Measurements from ENCODE around the gene FANCE. TPM values are rescaled to one million over a fixed set of nuclear protein-coding genes. Genes with fewer than 3 reads are reported as not detected.

FANCE gene
- total RNA-seq, 1 experiment from 2014 or later, result 6.9 TPM

- ChIA-PET POLR2A (ENCODE audit: unreplicated experiment) (no interaction called here), CTCF (no interaction called here)
- H3K27me3 ChIP-seq (ENCODE audit: insufficient read depth, low read depth), result no peaks in the 10 kb centered on the region
- H3K79me2 ChIP-seq (ENCODE audit: low read depth), result 0 out of 2 replicates have a peak, but pooled peaks cover 3% of the 10 kb centered on the region
- H3K4me1 ChIP-seq (replicated peaks; ENCODE audit: insufficient read depth), result 0 out of 2 replicates have a peak, but pooled peaks cover 3% of the 10 kb centered on the region
- TF ChIP-seq CTCF (conservative IDR thresholded peaks at IDR 0.05) (no peak), EZH2 (IDR thresholded peaks at IDR 0.05; ENCODE audit: low read depth) (no peak)
- BruUV-seq (replicated peaks), result no TSS peak
- intact Hi-C loops (cut with micrococcal nuclease; ENCODE audit: unreplicated experiment), result no loop called here
- H3K27ac ChIP-seq, result no peak overlapping the region
- no peaks in the 10 kb centered on the region for H3K9me3 ChIP-seq (ENCODE audit: insufficient read depth, low read depth)
- no peak overlapping the region for H3K4me2 ChIP-seq
- DNase-seq, result no peak
- no peaks in the 10 kb centered on the region for H3K9me2 ChIP-seq (ENCODE audit: insufficient read depth)
- peaks cover 28% of the 10 kb centered on the region for H3F3A ChIP-seq (ENCODE audit: insufficient read depth, low read depth)
- peaks cover 20% of the 10 kb centered on the region for H4K20me1 ChIP-seq (ENCODE audit: insufficient read depth)
- 0 out of 2 replicates have a peak, but pooled peaks cover 3% of the 10 kb centered on the region for H3K36me3 ChIP-seq (ENCODE audit: low read depth)
- H3K4me3 ChIP-seq, result no peak overlapping the region
- H2AFZ ChIP-seq, result no peak overlapping the region
Measured at GRCh38 chr6:35477028-35477427, 24.9 kb downstream of the FANCE start.

GRCh38 chr6:35477551-35478179 lies 25.5 kb downstream of the FANCE start:
- H3K4me2 ChIP-seq, result no peak overlapping the region
- H3K9me3 ChIP-seq (ENCODE audit: insufficient read depth, low read depth), result no peaks in the 10 kb centered on the region
- no peak overlapping the region for H3K27ac ChIP-seq
- no peak overlapping the region for H2AFZ ChIP-seq
- intact Hi-C loops (cut with micrococcal nuclease; ENCODE audit: unreplicated experiment), result no loop called here
- no peak for DNase-seq
- no peaks in the 10 kb centered on the region for H3K36me3 ChIP-seq (ENCODE audit: low read depth)
- H3F3A ChIP-seq (ENCODE audit: insufficient read depth, low read depth), result peaks cover 22% of the 10 kb centered on the region
- H3K27me3 ChIP-seq (ENCODE audit: insufficient read depth, low read depth), result no peaks in the 10 kb centered on the region
- H3K79me2 ChIP-seq (ENCODE audit: low read depth), result no peaks in the 10 kb centered on the region
- no peaks in the 10 kb centered on the region for H3K4me1 ChIP-seq (replicated peaks; ENCODE audit: insufficient read depth)
- ChIA-PET CTCF (no interaction called here), POLR2A (ENCODE audit: unreplicated experiment) (no interaction called here)
- no TSS peak for BruUV-seq (replicated peaks)
- H3K4me3 ChIP-seq, result no peak overlapping the region
- H3K9me2 ChIP-seq (ENCODE audit: insufficient read depth), result no peaks in the 10 kb centered on the region
- H4K20me1 ChIP-seq (ENCODE audit: insufficient read depth), result peaks cover 14% of the 10 kb centered on the region
- TF ChIP-seq EZH2 (IDR thresholded peaks at IDR 0.05; ENCODE audit: low read depth) (no peak), CTCF (conservative IDR thresholded peaks at IDR 0.05) (no peak)

- Histone ChIP-seq H3K9me3 (ENCODE audit: insufficient read depth, low read depth) (no peaks in the 10 kb centered on the region), H2AFZ (no peak overlapping the region), H3K4me3 (no peak overlapping the region), H3K79me2 (ENCODE audit: low read depth) (no peaks in the 10 kb centered on the region), H3K4me1 (replicated peaks; ENCODE audit: insufficient read depth) (no peaks in the 10 kb centered on the region), H3K9me2 (ENCODE audit: insufficient read depth) (no peaks in the 10 kb centered on the region), H3F3A (ENCODE audit: insufficient read depth, low read depth) (peaks cover 16% of the 10 kb centered on the region), H3K36me3 (ENCODE audit: low read depth) (no peaks in the 10 kb centered on the region), H3K4me2 (no peak overlapping the region), H4K20me1 (ENCODE audit: insufficient read depth) (peaks cover 8% of the 10 kb centered on the region), H3K27ac (no peak overlapping the region), H3K27me3 (ENCODE audit: insufficient read depth, low read depth) (no peaks in the 10 kb centered on the region)
- TF ChIP-seq EZH2 (IDR thresholded peaks at IDR 0.05; ENCODE audit: low read depth) (no peak), CTCF (conservative IDR thresholded peaks at IDR 0.05) (no peak)
- no TSS peak for BruUV-seq (replicated peaks)
- DNase-seq, result no peak
- ChIA-PET CTCF (no interaction called here), POLR2A (ENCODE audit: unreplicated experiment) (no interaction called here)
- intact Hi-C loops (cut with micrococcal nuclease; ENCODE audit: unreplicated experiment), result no loop called here
Measured at GRCh38 chr6:35478259-35478658, 26.1 kb downstream of the FANCE start.
